ENCODE data around the gene MIS18A. TPM values are rescaled to one million over a fixed set of nuclear protein-coding genes. Genes with fewer than 3 reads are reported as not detected.
A peak's percentile ranks its signal among the peaks of the same experiment; 100 is the strongest.

Gene MIS18A
- total RNA-seq, 1 donor from 2014 or later, result 31.9 TPM

- H3K4me1 Mint-ChIP-seq (ENCODE audit: unreplicated experiment), result peaks cover 41% of the 10 kb centered on the region
- no peak for TF ChIP-seq CTCF (conservative IDR thresholded peaks at IDR 0.05)
- DNase-seq (ENCODE audit: extremely low spot score, unreplicated experiment), result no peak
- H3K27me3 Mint-ChIP-seq, result peaks cover 16% of the 10 kb centered on the region
- no peaks in the 10 kb centered on the region for H3K9me3 Mint-ChIP-seq
- no peak overlapping the region for H3K27ac Mint-ChIP-seq
- no peak overlapping the region for H3K4me3 Mint-ChIP-seq
- no peaks in the 10 kb centered on the region for H3K36me3 Mint-ChIP-seq
Observed at GRCh38 chr21:32252136-32252535, 26.7 kb downstream of the MIS18A start.

- Mint-ChIP-seq H3K27ac (peak overlapping the region; percentile 33), H3K9me3 (no peaks in the 10 kb centered on the region), H3K27me3 (peaks cover 14% of the 10 kb centered on the region), H3K36me3 (no peaks in the 10 kb centered on the region), H3K4me1 (ENCODE audit: unreplicated experiment) (peaks cover 28% of the 10 kb centered on the region), H3K4me3 (peak overlapping the region; percentile 18)
- TF ChIP-seq CTCF (conservative IDR thresholded peaks at IDR 0.05), result no peak
- DNase-seq (ENCODE audit: extremely low spot score, unreplicated experiment), result no peak
Observed at GRCh38 chr21:32249511-32250280, 29.2 kb downstream of the MIS18A start.

- Mint-ChIP-seq H3K4me1 (ENCODE audit: unreplicated experiment) (peaks cover 28% of the 10 kb centered on the region), H3K9me3 (no peaks in the 10 kb centered on the region), H3K27ac (peak overlapping the region; percentile 33), H3K36me3 (no peaks in the 10 kb centered on the region), H3K4me3 (peak overlapping the region; percentile 18), H3K27me3 (peaks cover 14% of the 10 kb centered on the region)
- DNase-seq (ENCODE audit: extremely low spot score, unreplicated experiment), result no peak
- no peak for TF ChIP-seq CTCF (conservative IDR thresholded peaks at IDR 0.05)
Observed at GRCh38 chr21:32248571-32249461, 30.0 kb downstream of the MIS18A start.

- no peaks in the 10 kb centered on the region for H3K36me3 Mint-ChIP-seq
- peaks cover 21% of the 10 kb centered on the region for H3K4me1 Mint-ChIP-seq (ENCODE audit: unreplicated experiment)
- H3K9me3 Mint-ChIP-seq, result no peaks in the 10 kb centered on the region
- no peak for DNase-seq (ENCODE audit: extremely low spot score, unreplicated experiment)
- no peak overlapping the region for H3K27ac Mint-ChIP-seq
- H3K27me3 Mint-ChIP-seq, result peaks cover 11% of the 10 kb centered on the region
- H3K4me3 Mint-ChIP-seq, result no peak overlapping the region
- TF ChIP-seq CTCF (conservative IDR thresholded peaks at IDR 0.05), result no peak
Observed at GRCh38 chr21:32246571-32247140, 32.2 kb downstream of the MIS18A start.

- DNase-seq (ENCODE audit: extremely low spot score, unreplicated experiment), result no peak
- Mint-ChIP-seq H3K36me3 (no peaks in the 10 kb centered on the region), H3K4me3 (no peak overlapping the region)
Observed at GRCh38 chr21:32245971-32246370, 32.9 kb downstream of the MIS18A start.

More at GRCh38 chr21:32245971-32246370, 32.9 kb downstream of the MIS18A start:
- H3K27me3 Mint-ChIP-seq, result peaks cover 4% of the 10 kb centered on the region
- H3K4me1 Mint-ChIP-seq (ENCODE audit: unreplicated experiment), result peaks cover 19% of the 10 kb centered on the region
- H3K9me3 Mint-ChIP-seq, result no peaks in the 10 kb centered on the region
- no peak overlapping the region for H3K27ac Mint-ChIP-seq
- no peak for TF ChIP-seq CTCF (conservative IDR thresholded peaks at IDR 0.05)

Measured in type B pancreatic cell (in vitro differentiated cells).